Liver (tissue), 9 donors: Measurements from ENCODE around the gene SLC18A3. TPM values are rescaled to one million over a fixed set of nuclear protein-coding genes. Genes with fewer than 3 reads are reported as not detected.

Experiments used
- DNase-seq: peaks from one replicate; pipeline ENCODE4 v3.0.0-alpha.2; 2017; ENCODE audit warnings: low spot score
- H3K27ac ChIP-seq, 2 donors: one replicate each; pipeline ENCODE4 v1.7.0; 2013; ENCODE audit warnings: inconsistent platforms in 2 of 2, low read length in 2 of 2, control low read depth in 1 of 2, low read depth in 1 of 2, mild to moderate bottlenecking in 1 of 2
- H3K27me3 ChIP-seq, 4 donors: one replicate each; pipeline versions ENCODE4 v1.6.1 to v1.7.0; 2013; ENCODE audit warnings: low read length in 3 of 4, inconsistent platforms in 1 of 4, mild to moderate bottlenecking in 1 of 4, moderate library complexity in 1 of 4; ENCODE audit not compliant: control insufficient read depth in 4 of 4, insufficient read depth in 4 of 4
- H3K36me3 ChIP-seq, 4 donors: one replicate each; pipeline versions ENCODE4 v1.6.1 to v1.7.0; 2013; ENCODE audit warnings: low read length in 3 of 4, mild to moderate bottlenecking in 3 of 4, low read depth in 1 of 4, moderate library complexity in 1 of 4; ENCODE audit not compliant: control insufficient read depth in 4 of 4, insufficient read depth in 3 of 4
- H3K4me1 ChIP-seq, 4 donors: one replicate each; pipeline versions ENCODE4 v1.6.1 to v1.7.0; 2013; ENCODE audit warnings: low read length in 3 of 4, mild to moderate bottlenecking in 3 of 4, moderate library complexity in 1 of 4; ENCODE audit not compliant: control insufficient read depth in 4 of 4, insufficient read depth in 4 of 4
- H3K4me3 ChIP-seq, 3 donors: one replicate each; pipeline versions ENCODE4 v1.6.1 to v1.7.0; 2013; ENCODE audit warnings: low read length in 3 of 3, control low read depth in 1 of 3, low read depth in 1 of 3, mild to moderate bottlenecking in 1 of 3
- H3K9ac ChIP-seq, 2 donors: one replicate each; pipeline ENCODE4 v1.7.0; 2013; ENCODE audit warnings: low read length in 2 of 2, mild to moderate bottlenecking in 2 of 2, moderate library complexity in 2 of 2, control low read depth in 1 of 2, low read depth in 1 of 2
- H3K9me3 ChIP-seq, 4 donors: one replicate each; pipeline versions ENCODE4 v1.6.1 to v1.7.0; 2013; ENCODE audit warnings: low read length in 3 of 4; ENCODE audit not compliant: control insufficient read depth in 4 of 4
- ATF3 ChIP-seq: IDR thresholded peaks from 2 replicates; pipeline ENCODE4 v1.6.1; 2016; ENCODE audit warnings: antibody characterized with exemption
- CTCF ChIP-seq: fragments of 150-350 bp; IDR thresholded peaks from 2 replicates; pipeline ENCODE4 v1.5.1; 2017; ENCODE audit warnings: improper control_type of control experiment, low read depth, low read length; ENCODE audit not compliant: missing input control
- EGR1 ChIP-seq, 2 donors: IDR thresholded peaks; 2 replicates each; pipeline ENCODE4 v1.6.1; 2016 to 2018; ENCODE audit warnings: antibody characterized with exemption in 2 of 2, low read depth in 2 of 2
- FOXA1 ChIP-seq: IDR thresholded peaks from 2 replicates; pipeline ENCODE4 v1.6.1; 2016; ENCODE audit warnings: antibody characterized with exemption
- GABPA ChIP-seq, 2 donors: IDR thresholded peaks in 1 of 2; conservative IDR thresholded peaks in 1 of 2; 2 replicates each; pipeline ENCODE4 v1.6.1; 2016; ENCODE audit warnings: antibody characterized with exemption in 2 of 2, mild to moderate bottlenecking in 1 of 2, moderate library complexity in 1 of 2
- HNF4A ChIP-seq, 2 donors: conservative IDR thresholded peaks; 2 replicates each; pipeline ENCODE4 v1.6.1; 2016; ENCODE audit warnings: antibody characterized with exemption in 2 of 2, mild to moderate bottlenecking in 2 of 2
- HNF4G ChIP-seq: IDR thresholded peaks from 2 replicates; pipeline ENCODE4 v1.6.1; 2016; ENCODE audit warnings: antibody characterized with exemption
- JUND ChIP-seq, 2 donors: IDR thresholded peaks; 2 replicates each; pipeline ENCODE4 v1.6.1; 2016; ENCODE audit warnings: antibody characterized with exemption in 2 of 2
- NR2F2 ChIP-seq: IDR thresholded peaks from 2 replicates; pipeline ENCODE4 v1.6.1; 2016; ENCODE audit warnings: antibody characterized with exemption
- RAD21 ChIP-seq, 2 donors: IDR thresholded peaks; 2 replicates each; pipeline ENCODE4 v1.6.1; 2016; ENCODE audit warnings: antibody characterized with exemption in 2 of 2, mild to moderate bottlenecking in 2 of 2
- RXRA ChIP-seq, 2 donors: IDR thresholded peaks; 2 replicates each; pipeline ENCODE4 v1.6.1; 2017 to 2018; ENCODE audit warnings: antibody characterized with exemption in 2 of 2, mild to moderate bottlenecking in 1 of 2
- SP1 ChIP-seq: IDR thresholded peaks from 2 replicates; pipeline ENCODE4 v1.6.1; 2018; ENCODE audit warnings: antibody characterized with exemption, mild to moderate bottlenecking
- TAF1 ChIP-seq: conservative IDR thresholded peaks from 2 replicates; pipeline ENCODE4 v1.6.1; 2016; ENCODE audit warnings: antibody characterized with exemption, mild to moderate bottlenecking
- YY1 ChIP-seq: IDR thresholded peaks from 2 replicates; pipeline ENCODE4 v1.6.1; 2016; ENCODE audit warnings: antibody characterized with exemption, mild to moderate bottlenecking
- WGBS: extraction: QIAGEN DNeasy Blood & Tissue Kit; methylation state at CpG from one replicate; pipeline ENCODE4 v1.1.7; 2013; 5-methylcytosine and 5-hydroxymethylcytosine counted together
- polyA plus RNA-seq, 2 donors: library from polyadenylated mRNA; stranded (reverse) in 1 of 2; unstranded in 1 of 2; fragments of 200-250 nt in 1 of 2; fragments of >200 nt in 1 of 2; fragmentation: Nextera tagmentation in 1 of 2; extraction: Ambion mirVana in 1 of 2; gene quantifications; one replicate each; pipeline versions ENCODE4 v1.2.1 to v1.2.3, GENCODE V29; 2013 to 2015
- total RNA-seq, 2 donors: library from RNA; depleted of rRNA; stranded (reverse); fragments of >200 nt; gene quantifications; one replicate each; pipeline ENCODE4 v1.2.3, GENCODE V29; 2014
- TF ChIP-seq, protein P1 (sequence below): IDR thresholded peaks from 2 replicates; pipeline ENCODE4 v1.6.1; 2016; ENCODE audit warnings: antibody characterized with exemption
- TF ChIP-seq, protein P2 (sequence below): IDR thresholded peaks from 2 replicates; pipeline ENCODE4 v1.6.1; 2016; ENCODE audit warnings: antibody characterized with exemption, mild to moderate bottlenecking
- TF ChIP-seq, protein P3 (sequence below): IDR thresholded peaks from 2 replicates; pipeline ENCODE4 v1.6.1; 2016; ENCODE audit warnings: antibody characterized with exemption
- donor health status: healthy.
- donor health status: healthy.
- donor health status: healthy.
- donor health status: healthy.
- donor health status: healthy.

Gene SLC18A3
- total and polyA plus RNA-seq, 4 donors, result not detected

DNA sequence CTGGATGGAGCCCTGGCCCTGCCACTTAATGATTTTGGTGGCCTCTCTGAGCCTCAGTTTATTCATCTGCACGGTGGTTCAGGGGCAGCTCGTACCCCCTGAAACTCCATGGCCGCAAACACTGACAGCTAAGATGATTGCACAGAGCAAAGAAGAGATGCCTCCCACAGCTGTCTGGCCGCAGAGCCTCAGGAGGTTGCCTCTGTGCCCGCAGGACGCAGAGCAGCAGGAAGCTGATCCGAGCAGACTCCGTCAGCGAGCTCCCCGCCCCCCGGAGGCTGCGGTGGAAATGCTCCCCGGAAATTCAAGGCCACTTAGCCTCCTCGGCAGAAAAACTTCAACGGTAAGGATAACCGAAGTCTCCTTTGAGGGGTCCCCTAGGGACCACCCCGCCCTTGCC, 39.2 kb downstream of the SLC18A3 start:
- no peak for DNase-seq

More for the DNA sequence above, 39.2 kb downstream of the SLC18A3 start:
- TF ChIP-seq HNF4G (no peak), JUND (IDR thresholded peaks at IDR 0.05) (no peak), GABPA (IDR thresholded peaks at IDR 0.05 in 1 of 2, conservative IDR thresholded peaks at IDR 0.05 in 1 of 2) (no peak), CTCF (no peak), EGR1 (IDR thresholded peaks at IDR 0.05; ENCODE audit: low read depth in 2 of 2) (no peak), FOXA1 (no peak), HNF4A (conservative IDR thresholded peaks at IDR 0.05) (no peak), SP1 (no peak), TAF1 (no peak), NR2F2 (no peak), RXRA (IDR thresholded peaks at IDR 0.05) (no peak), ATF3 (no peak), RAD21 (IDR thresholded peaks at IDR 0.05) (no peak), YY1 (no peak)
- TF ChIP-seq, protein P1, sequence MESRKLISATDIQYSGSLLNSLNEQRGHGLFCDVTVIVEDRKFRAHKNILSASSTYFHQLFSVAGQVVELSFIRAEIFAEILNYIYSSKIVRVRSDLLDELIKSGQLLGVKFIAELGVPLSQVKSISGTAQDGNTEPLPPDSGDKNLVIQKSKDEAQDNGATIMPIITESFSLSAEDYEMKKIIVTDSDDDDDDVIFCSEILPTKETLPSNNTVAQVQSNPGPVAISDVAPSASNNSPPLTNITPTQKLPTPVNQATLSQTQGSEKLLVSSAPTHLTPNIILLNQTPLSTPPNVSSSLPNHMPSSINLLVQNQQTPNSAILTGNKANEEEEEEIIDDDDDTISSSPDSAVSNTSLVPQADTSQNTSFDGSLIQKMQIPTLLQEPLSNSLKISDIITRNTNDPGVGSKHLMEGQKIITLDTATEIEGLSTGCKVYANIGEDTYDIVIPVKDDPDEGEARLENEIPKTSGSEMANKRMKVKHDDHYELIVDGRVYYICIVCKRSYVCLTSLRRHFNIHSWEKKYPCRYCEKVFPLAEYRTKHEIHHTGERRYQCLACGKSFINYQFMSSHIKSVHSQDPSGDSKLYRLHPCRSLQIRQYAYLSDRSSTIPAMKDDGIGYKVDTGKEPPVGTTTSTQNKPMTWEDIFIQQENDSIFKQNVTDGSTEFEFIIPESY, result no peak
- TF ChIP-seq, protein P2, sequence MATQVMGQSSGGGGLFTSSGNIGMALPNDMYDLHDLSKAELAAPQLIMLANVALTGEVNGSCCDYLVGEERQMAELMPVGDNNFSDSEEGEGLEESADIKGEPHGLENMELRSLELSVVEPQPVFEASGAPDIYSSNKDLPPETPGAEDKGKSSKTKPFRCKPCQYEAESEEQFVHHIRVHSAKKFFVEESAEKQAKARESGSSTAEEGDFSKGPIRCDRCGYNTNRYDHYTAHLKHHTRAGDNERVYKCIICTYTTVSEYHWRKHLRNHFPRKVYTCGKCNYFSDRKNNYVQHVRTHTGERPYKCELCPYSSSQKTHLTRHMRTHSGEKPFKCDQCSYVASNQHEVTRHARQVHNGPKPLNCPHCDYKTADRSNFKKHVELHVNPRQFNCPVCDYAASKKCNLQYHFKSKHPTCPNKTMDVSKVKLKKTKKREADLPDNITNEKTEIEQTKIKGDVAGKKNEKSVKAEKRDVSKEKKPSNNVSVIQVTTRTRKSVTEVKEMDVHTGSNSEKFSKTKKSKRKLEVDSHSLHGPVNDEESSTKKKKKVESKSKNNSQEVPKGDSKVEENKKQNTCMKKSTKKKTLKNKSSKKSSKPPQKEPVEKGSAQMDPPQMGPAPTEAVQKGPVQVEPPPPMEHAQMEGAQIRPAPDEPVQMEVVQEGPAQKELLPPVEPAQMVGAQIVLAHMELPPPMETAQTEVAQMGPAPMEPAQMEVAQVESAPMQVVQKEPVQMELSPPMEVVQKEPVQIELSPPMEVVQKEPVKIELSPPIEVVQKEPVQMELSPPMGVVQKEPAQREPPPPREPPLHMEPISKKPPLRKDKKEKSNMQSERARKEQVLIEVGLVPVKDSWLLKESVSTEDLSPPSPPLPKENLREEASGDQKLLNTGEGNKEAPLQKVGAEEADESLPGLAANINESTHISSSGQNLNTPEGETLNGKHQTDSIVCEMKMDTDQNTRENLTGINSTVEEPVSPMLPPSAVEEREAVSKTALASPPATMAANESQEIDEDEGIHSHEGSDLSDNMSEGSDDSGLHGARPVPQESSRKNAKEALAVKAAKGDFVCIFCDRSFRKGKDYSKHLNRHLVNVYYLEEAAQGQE, result no peak
- TF ChIP-seq, protein P3, sequence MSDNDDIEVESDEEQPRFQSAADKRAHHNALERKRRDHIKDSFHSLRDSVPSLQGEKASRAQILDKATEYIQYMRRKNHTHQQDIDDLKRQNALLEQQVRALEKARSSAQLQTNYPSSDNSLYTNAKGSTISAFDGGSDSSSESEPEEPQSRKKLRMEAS, result no peak
- no peaks in the 10 kb centered on the region for H3K27me3 ChIP-seq
- H3K36me3 ChIP-seq, result no peaks in the 10 kb centered on the region
- no peaks in the 10 kb centered on the region for H3K9me3 ChIP-seq
- no peak overlapping the region for H3K4me3 ChIP-seq
- H3K4me1 ChIP-seq, result no peaks in the 10 kb centered on the region
- H3K27ac ChIP-seq, result no peak overlapping the region
- no peak overlapping the region for H3K9ac ChIP-seq
- 26% methylated on average over 17 of the region's 17 CpGs for WGBS
